HepG2 (cell line): ENCODE measurements around the gene ZNF444. TPM values are rescaled to one million over a fixed set of nuclear protein-coding genes. Genes with fewer than 3 reads are reported as not detected.

ENCODE experiments used
- ELF3 ChIP-seq: IDR thresholded peaks from 2 replicates; pipeline ENCODE4 v1.6.1; 2016; ENCODE audit warnings: missing genetic modification reagents, missing compliant biosample characterization
- ETS1 ChIP-seq: sonication (generic); formaldehyde crosslinking; IDR thresholded peaks from 2 replicates; pipeline ENCODE4 v1.4.0; 2020; ENCODE audit warnings: missing genetic modification reagents
- FOSL1 ChIP-seq: sonication (generic); formaldehyde crosslinking; IDR thresholded peaks from 2 replicates; pipeline ENCODE4 v1.9.0; 2021; ENCODE audit warnings: missing genetic modification reagents, borderline replicate concordance
- HMGXB4 ChIP-seq, 2 experiments: sonication (generic) in 1 of 2; formaldehyde crosslinking in 1 of 2; IDR thresholded peaks; 2 replicates each; pipeline versions ENCODE4 v1.4.0 to v1.6.1; 2018 to 2020; ENCODE audit warnings: missing genetic modification reagents in 2 of 2, borderline replicate concordance in 1 of 2, low read depth in 1 of 2, mild to moderate bottlenecking in 1 of 2, missing biosample characterization in 1 of 2
- KDM3A ChIP-seq: IDR thresholded peaks from 2 replicates; pipeline ENCODE4 v1.6.1; 2018; ENCODE audit warnings: low read depth, missing compliant biosample characterization
- MEF2D ChIP-seq: sonication (generic); formaldehyde crosslinking; IDR thresholded peaks from 2 replicates; pipeline ENCODE4 v1.5.1; 2020; ENCODE audit warnings: mild to moderate bottlenecking, missing genetic modification reagents
- POLR2A ChIP-seq, 2 experiments: IDR thresholded peaks; 2 replicates each; pipeline ENCODE4 v1.6.1; 2011; ENCODE audit warnings: low read depth in 2 of 2, low read length in 2 of 2, mild to moderate bottlenecking in 1 of 2, moderate library complexity in 1 of 2; ENCODE audit not compliant: insufficient read depth in 1 of 2
- SIX4 ChIP-seq: sonication (generic); formaldehyde crosslinking; IDR thresholded peaks from 2 replicates; pipeline ENCODE4 v1.4.0; 2020; ENCODE audit warnings: missing genetic modification reagents
- SOX5 ChIP-seq: IDR thresholded peaks from 2 replicates; pipeline ENCODE4 v1.6.1; 2016; ENCODE audit warnings: borderline replicate concordance
- SRSF1 ChIP-seq: fragments of 200-400 bp; formaldehyde crosslinking; optimal IDR thresholded peaks from 2 replicates; pipeline ENCODE3; 2017; ENCODE audit warnings: mild to moderate bottlenecking, low read depth, low read length, moderate library complexity
- ZFY ChIP-seq: sonication (generic); formaldehyde crosslinking; IDR thresholded peaks from 2 replicates; pipeline ENCODE4 v1.4.0; 2020; ENCODE audit warnings: missing genetic modification reagents
- ZNF224 ChIP-seq: sonication (generic); formaldehyde crosslinking; IDR thresholded peaks from 2 replicates; pipeline ENCODE4 v1.5.0; 2020; ENCODE audit warnings: mild to moderate bottlenecking, missing genetic modification reagents
- ZNF468 ChIP-seq: sonication (generic); formaldehyde crosslinking; IDR thresholded peaks from 2 replicates; pipeline ENCODE4 v1.8.0; 2022; ENCODE audit warnings: mild to moderate bottlenecking, moderate library complexity, missing genetic modification reagents
- ZNF83 ChIP-seq: sonication (generic); formaldehyde crosslinking; IDR thresholded peaks from 2 replicates; pipeline ENCODE4 v1.4.0; 2020; ENCODE audit warnings: missing genetic modification reagents, mild to moderate bottlenecking, borderline replicate concordance
- ZSCAN25 ChIP-seq: sonication (generic); formaldehyde crosslinking; IDR thresholded peaks from 2 replicates; pipeline ENCODE4 v1.8.0; 2022; ENCODE audit warnings: mild to moderate bottlenecking, missing genetic modification reagents
- polyA plus RNA-seq, 8 experiments: library from polyadenylated mRNA; depleted of rRNA in 3 of 8; stranded (reverse) in 7 of 8; unstranded in 1 of 8; fragments of >200 nt; fragmentation: Illumina TruSeq in 4 of 8; extraction: Trizol in 4 of 8; gene quantifications; 2 replicates each; pipeline versions ENCODE4 v1.2.1 to v1.2.3, GENCODE V29; 2011 to 2016; ENCODE audit warnings: low read depth in 4 of 8, missing spikeins in 1 of 8, mixed read lengths in 1 of 8; ENCODE audit not compliant: insufficient read depth in 1 of 8
- total RNA-seq, 5 experiments: library from RNA; depleted of rRNA; stranded (reverse); fragments of >200 nt; fragmentation: Illumina TruSeq; extraction: Trizol; gene quantifications; 2 replicates each; pipeline ENCODE4 v1.2.3, GENCODE V29; 2016; ENCODE audit warnings: low read depth in 1 of 5
- TF ChIP-seq, protein P1 (sequence below): sonication (generic); formaldehyde crosslinking; IDR thresholded peaks from 2 replicates; pipeline ENCODE4 v1.4.0; 2020; ENCODE audit warnings: missing genetic modification reagents
- TF ChIP-seq, protein P2 (sequence below): sonication (generic); formaldehyde crosslinking; IDR thresholded peaks from 2 replicates; pipeline ENCODE4 v1.4.0; 2020; ENCODE audit warnings: mild to moderate bottlenecking, missing genetic modification reagents, borderline replicate concordance
- TF ChIP-seq, protein P3 (sequence below): IDR thresholded peaks from 2 replicates; pipeline ENCODE4 v1.6.1; 2016

ZNF444 gene
- total and polyA plus RNA-seq, 2 of the 13 experiments (the other 11 are each of a cell fraction or from before 2014, with no cell fraction given): 27.4 to 30.3 TPM

GRCh38 chr19:56120371-56121179 is 20.5 kb upstream of the ZNF444 start (continued):
- TF ChIP-seq HMGXB4 (CRISPR knock-in tag; IDR thresholded peaks at IDR 0.05; ENCODE audit: borderline replicate concordance in 1 of 2, low read depth in 1 of 2) (peak; percentile 54 to 83; a peak in 3 of 4 replicates), POLR2A (IDR thresholded peaks at IDR 0.05; ENCODE audit: insufficient read depth in 1 of 2, low read depth in 2 of 2, low read length in 2 of 2) (peak; percentile 14 to 79), SIX4 (CRISPR knock-in tag) (peak; percentile 76), MEF2D (CRISPR knock-in tag) (no peak), ELF3 (CRISPR knock-in tag) (peak; percentile 82), ZFY (CRISPR knock-in tag) (peak; percentile 89), ZNF83 (CRISPR knock-in tag) (peak; percentile 53; the same call in 1 of the 2 replicates), ETS1 (CRISPR knock-in tag) (0 out of 2 replicates have a peak, but pooled peaks have one; percentile 14), SRSF1 (peak; percentile 50), SOX5 (CRISPR knock-in tag) (peak; percentile 58; the same call in 1 of the 2 replicates), ZNF224 (CRISPR knock-in tag) (no peak), ZSCAN25 (CRISPR knock-in tag) (peak; percentile 91), FOSL1 (no peak), ZNF468 (CRISPR knock-in tag) (no peak), KDM3A (peak; percentile 80; the same call in 1 of the 2 replicates)
- TF ChIP-seq, protein P1, sequence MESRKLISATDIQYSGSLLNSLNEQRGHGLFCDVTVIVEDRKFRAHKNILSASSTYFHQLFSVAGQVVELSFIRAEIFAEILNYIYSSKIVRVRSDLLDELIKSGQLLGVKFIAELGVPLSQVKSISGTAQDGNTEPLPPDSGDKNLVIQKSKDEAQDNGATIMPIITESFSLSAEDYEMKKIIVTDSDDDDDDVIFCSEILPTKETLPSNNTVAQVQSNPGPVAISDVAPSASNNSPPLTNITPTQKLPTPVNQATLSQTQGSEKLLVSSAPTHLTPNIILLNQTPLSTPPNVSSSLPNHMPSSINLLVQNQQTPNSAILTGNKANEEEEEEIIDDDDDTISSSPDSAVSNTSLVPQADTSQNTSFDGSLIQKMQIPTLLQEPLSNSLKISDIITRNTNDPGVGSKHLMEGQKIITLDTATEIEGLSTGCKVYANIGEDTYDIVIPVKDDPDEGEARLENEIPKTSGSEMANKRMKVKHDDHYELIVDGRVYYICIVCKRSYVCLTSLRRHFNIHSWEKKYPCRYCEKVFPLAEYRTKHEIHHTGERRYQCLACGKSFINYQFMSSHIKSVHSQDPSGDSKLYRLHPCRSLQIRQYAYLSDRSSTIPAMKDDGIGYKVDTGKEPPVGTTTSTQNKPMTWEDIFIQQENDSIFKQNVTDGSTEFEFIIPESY: 0 out of 2 replicates have a peak, but pooled peaks have one; percentile 16
- TF ChIP-seq, protein P2, sequence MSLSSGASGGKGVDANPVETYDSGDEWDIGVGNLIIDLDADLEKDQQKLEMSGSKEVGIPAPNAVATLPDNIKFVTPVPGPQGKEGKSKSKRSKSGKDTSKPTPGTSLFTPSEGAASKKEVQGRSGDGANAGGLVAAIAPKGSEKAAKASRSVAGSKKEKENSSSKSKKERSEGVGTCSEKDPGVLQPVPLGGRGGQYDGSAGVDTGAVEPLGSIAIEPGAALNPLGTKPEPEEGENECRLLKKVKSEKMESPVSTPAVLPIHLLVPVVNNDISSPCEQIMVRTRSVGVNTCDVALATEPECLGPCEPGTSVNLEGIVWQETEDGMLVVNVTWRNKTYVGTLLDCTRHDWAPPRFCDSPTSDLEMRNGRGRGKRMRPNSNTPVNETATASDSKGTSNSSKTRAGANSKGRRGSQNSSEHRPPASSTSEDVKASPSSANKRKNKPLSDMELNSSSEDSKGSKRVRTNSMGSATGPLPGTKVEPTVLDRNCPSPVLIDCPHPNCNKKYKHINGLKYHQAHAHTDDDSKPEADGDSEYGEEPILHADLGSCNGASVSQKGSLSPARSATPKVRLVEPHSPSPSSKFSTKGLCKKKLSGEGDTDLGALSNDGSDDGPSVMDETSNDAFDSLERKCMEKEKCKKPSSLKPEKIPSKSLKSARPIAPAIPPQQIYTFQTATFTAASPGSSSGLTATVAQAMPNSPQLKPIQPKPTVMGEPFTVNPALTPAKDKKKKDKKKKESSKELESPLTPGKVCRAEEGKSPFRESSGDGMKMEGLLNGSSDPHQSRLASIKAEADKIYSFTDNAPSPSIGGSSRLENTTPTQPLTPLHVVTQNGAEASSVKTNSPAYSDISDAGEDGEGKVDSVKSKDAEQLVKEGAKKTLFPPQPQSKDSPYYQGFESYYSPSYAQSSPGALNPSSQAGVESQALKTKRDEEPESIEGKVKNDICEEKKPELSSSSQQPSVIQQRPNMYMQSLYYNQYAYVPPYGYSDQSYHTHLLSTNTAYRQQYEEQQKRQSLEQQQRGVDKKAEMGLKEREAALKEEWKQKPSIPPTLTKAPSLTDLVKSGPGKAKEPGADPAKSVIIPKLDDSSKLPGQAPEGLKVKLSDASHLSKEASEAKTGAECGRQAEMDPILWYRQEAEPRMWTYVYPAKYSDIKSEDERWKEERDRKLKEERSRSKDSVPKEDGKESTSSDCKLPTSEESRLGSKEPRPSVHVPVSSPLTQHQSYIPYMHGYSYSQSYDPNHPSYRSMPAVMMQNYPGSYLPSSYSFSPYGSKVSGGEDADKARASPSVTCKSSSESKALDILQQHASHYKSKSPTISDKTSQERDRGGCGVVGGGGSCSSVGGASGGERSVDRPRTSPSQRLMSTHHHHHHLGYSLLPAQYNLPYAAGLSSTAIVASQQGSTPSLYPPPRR (CRISPR knock-in tag): peak; percentile 67; the same call in 1 of the 2 replicates
- TF ChIP-seq, protein P3, sequence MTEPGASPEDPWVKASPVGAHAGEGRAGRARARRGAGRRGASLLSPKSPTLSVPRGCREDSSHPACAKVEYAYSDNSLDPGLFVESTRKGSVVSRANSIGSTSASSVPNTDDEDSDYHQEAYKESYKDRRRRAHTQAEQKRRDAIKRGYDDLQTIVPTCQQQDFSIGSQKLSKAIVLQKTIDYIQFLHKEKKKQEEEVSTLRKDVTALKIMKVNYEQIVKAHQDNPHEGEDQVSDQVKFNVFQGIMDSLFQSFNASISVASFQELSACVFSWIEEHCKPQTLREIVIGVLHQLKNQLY: peak; percentile 67; the same call in 1 of the 2 replicates
